Measurements from ENCODE around the gene SPANXN3.
"Not testable (repeated sequence)": the region's sequence is repeated elsewhere in the genome, so short reads cannot be mapped to it uniquely, and the experiment has no call there.

The SPANXN3 gene, protein sequence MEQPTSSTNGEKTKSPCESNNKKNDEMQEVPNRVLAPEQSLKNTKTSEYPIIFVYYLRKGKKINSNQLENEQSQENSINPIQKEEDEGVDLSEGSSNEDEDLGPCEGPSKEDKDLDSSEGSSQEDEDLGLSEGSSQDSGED

DNA sequence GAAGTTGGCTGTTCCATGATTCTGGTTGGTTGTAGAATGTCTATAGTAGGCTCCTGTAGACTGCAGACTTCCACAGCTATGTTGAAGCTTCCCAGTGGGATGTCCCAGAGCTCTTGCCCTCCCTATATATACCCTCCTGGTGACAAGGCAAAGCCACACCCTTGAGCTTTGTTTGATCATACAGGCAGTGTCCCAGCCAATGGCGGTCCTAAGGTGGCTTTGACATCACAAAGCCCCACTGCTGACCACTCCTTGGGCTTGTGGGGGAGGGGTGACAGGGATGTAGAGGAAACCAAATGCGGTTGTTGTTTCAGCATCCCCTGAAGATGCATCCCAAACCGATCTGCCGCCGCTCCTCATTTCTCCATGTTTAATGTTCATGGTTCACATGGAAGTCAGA, at the start of gene SPANXN3:
Gene SPANXN3 (minus strand): TSS at position 101 of the 400 bp plus-strand sequence. CDS start 84 bp downstream, at position 17.
- DNase-seq (ENCODE audit: low spot score), result not testable (repeated sequence)

DNA sequence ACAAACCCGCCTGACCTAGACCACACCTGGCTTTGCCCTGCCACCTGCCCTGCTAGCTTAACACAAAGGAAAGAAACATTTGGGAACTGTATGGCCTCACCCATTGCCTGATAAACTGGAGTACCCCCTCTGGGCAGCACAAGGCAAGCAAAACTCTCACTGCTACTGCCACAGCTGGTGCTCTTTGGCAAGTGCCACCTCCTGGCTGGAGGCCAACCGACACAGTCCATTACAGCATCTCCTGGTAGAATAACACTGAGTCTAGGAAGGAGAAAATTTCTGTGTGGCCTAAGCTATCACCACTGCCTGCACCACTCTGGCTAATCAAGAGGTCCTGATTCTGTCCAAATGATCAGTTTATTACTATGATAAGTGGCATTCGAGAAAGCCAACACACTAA, 18.9 kb upstream of the SPANXN3 start:
- DNase-seq (ENCODE audit: low spot score), result no peak

DNA sequence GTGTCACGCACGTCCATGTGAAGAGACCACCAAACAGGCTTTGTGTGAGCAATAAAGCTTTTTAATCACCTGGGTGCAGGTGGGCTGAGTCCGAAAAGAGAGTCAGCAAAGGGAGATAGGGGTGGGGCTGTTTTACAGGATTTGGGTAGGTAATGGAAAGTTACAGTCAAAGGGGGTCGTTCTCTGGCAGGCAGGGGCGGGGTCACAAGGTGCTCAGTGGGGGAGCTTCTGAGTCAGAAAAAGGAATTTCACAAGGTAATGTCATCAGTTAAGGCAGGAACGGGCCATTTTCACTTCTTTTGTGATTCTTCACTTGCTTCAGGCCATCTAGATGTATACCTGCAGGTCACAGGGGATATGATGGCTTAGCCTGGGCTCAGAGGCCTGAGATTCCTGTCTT, 15.1 kb downstream of the SPANXN3 start:
- not testable (repeated sequence) for DNase-seq (ENCODE audit: low spot score)

DNA sequence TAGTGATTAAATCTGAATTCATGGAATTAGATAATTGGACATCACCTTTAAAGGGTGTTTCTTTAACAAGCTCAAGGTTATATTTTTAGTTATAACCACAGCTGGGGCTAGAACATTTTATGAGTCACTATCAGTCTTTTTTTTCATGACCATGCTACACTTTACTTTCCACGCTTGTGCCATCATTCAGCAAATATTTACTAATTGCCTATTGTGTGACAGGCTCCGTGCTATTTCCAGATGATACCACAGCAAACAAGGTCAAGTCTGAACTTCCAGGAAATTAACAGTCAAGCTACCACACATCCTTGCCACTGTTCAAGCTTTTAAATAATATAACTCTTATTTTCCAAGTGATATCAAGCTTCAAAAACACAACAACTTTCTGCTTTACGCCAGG, 16.5 kb downstream of the SPANXN3 start:
- DNase-seq (ENCODE audit: low spot score), result peak; percentile 69

DNA sequence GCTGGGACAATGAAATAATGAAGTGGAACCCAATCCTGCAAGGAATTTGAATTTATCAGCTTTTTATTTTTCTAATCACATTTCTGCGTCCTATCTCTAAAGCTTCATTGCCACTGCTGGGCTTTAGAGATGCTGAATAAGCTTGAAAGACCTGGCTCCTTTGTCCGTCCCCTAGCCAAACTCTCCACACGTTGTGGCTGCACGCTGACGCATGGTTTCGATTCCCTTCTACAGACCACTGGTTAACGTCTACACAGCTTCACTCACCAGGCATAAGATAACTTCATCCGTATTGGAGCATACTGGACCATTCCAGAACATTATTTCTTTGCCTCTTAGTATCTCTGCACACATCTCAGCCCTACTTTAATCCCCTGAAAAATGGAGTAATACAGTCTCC, 31.2 kb downstream of the SPANXN3 start:
- DNase-seq (ENCODE audit: low spot score), result no peak

DNA sequence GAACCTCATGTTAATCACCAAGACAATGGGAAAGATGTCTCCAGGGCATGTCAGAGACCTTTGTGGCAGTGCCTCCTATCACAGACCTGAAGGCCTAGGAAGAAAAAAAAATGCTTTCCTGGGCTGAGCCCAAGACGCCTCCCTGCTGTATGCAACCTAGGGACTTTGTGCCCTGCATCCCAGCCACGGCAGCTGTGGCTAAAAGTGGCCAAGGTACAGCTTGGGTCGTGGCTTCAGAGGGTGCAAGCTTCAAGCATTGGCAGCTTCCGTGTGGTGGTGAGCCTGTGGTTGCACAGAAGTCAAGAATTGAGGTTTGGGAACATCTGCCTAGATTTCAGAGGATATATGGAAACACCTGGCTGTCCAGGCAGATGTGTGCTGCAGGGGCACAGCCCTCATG, 40.5 kb downstream of the SPANXN3 start:
- DNase-seq (ENCODE audit: low spot score), result no peak

DNA sequence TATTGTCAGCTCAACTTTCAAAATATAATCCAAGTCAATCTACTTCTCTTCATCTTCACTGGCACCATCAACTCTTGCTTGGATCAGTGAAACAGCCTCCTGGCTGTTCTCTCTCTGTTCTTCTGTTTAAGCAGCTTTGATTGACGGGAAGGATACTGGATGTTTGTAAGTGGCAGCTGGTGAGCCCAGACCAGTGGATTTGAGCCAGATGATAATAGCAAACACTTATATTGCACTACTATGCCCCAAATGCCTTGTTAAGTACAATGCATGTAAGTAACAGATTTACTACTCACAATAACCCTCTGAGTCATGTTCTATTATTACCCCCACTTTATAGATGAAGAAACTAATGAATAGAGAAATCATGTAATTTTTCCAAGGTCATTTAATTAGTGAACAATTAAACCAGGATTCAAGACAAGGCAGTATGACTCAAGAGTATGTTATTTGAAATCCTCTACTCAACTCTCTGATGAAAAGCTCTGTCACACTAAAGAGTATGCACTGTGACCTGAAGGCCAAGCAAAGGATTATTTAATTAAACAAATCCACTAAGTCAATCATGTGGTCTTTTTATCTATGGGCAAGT, 44.8 kb downstream of the SPANXN3 start:
- peak; percentile 93 for DNase-seq (ENCODE audit: low spot score)

DNA sequence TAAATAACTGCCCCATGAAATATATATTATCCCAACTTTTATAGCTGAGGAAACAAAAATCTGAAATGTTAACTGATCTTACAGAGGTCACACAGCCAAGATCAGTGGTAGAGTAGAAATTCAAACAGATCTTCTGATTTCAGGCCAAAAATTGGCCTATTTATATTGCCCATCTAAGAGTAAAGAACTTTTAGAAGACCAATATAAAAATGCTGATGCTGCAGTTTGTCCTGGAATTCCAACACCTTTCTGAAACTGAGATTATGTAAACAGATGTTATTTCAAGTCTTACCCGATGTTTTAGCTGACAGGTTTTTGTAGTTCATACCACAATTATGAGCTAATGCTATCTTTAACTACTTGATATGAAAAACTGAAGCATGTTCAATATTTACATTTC, 51.1 kb downstream of the SPANXN3 start:
- no peak for DNase-seq (ENCODE audit: low spot score)

DNA sequence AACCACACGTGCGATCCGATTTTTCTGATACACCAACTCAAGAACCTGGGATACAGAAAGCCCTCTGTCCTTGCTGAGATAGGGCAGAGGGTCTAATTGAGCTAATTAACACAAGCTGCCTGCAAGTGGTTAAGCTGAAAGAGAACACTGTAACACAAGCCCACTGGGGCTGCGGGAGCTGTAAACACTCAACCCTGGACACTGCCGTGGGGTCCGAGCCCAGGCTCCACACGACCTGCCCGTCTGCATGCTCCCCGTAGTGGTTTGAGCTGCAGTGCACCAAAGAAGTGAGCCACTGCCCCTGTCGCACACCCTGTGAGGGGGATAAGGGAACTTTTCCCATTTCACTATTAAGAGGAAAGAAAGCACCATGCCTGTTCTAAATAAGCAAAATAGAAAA, 54.6 kb downstream of the SPANXN3 start:
- no peak for DNase-seq (ENCODE audit: low spot score)

DNA sequence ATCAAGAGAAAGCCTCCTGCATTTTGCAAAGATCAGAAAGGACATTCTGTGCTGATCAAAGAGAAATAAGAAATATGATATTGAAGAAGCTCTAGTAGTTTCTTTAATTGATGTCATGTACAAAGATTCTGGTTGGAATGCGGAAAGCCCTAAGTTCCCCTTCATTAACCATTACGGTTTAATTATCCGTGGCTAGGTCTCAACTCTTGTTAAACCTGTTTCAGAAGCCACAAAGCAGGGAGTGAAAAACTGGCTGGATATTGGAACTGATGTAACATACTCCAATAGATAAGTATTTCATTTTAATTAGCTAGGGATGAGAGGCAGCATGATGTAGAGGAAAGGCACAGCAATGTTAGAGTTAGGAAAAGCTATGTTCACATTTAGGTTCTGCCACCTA, 55.7 kb downstream of the SPANXN3 start:
- peak; percentile 58 for DNase-seq (ENCODE audit: low spot score)

Measured in kidney tubule cell (primary cell).